Neural crest cell (in vitro differentiated cells): ENCODE measurements around the gene POM121L2. TPM values are rescaled to one million over a fixed set of nuclear protein-coding genes. Genes with fewer than 3 reads are reported as not detected.
A peak's percentile ranks its signal among the peaks of the same experiment; 100 is the strongest.

Source experiments
- DNase-seq: peaks from one replicate; pipeline ENCODE4 v3.0.0; 2021; ENCODE audit warnings: low read depth, mixed read lengths, low spot score
- H3K27ac Mint-ChIP-seq: one replicate; pipeline ENCODE4 v1.8.0; 2021; ENCODE audit warnings: mild to moderate bottlenecking, mixed read lengths; ENCODE audit not compliant: unreplicated experiment
- H3K27me3 Mint-ChIP-seq: 2 replicates; pipeline ENCODE4 v1.8.0; 2021; ENCODE audit warnings: low read depth, mild to moderate bottlenecking, mixed read lengths
- H3K36me3 Mint-ChIP-seq: 2 replicates; pipeline ENCODE4 v1.8.0; 2021; ENCODE audit warnings: low read depth, mild to moderate bottlenecking, mixed read lengths
- H3K4me1 Mint-ChIP-seq: 2 replicates; pipeline ENCODE4 v1.8.0; 2021; ENCODE audit warnings: mixed read lengths
- H3K4me3 Mint-ChIP-seq: one replicate; pipeline ENCODE4 v1.8.0; 2021; ENCODE audit warnings: mild to moderate bottlenecking, mixed read lengths
- H3K9me3 Mint-ChIP-seq: 2 replicates; pipeline ENCODE4 v1.8.0; 2021; ENCODE audit warnings: mixed read lengths
- CTCF ChIP-seq: fragments of 200-600 bp; sonication (generic); conservative IDR thresholded peaks from 2 replicates; pipeline ENCODE4 v1.5.0; 2021; ENCODE audit warnings: antibody characterized with exemption, mild to moderate bottlenecking
- total RNA-seq: library from RNA; stranded (reverse); gene quantifications from 2 replicates; pipeline ENCODE4 v1.2.1, GENCODE V29; 2021

The POM121L2 gene
- total RNA-seq, 1 donor from 2014 or later = not detected

GRCh38 chr6:27318973-27319372 lies 6.9 kb upstream of the POM121L2 start:
- H3K4me1 Mint-ChIP-seq = no peaks in the 10 kb centered on the region
- no peaks in the 10 kb centered on the region for H3K36me3 Mint-ChIP-seq
- no peak for TF ChIP-seq CTCF
- no peak for DNase-seq
- H3K27me3 Mint-ChIP-seq = peaks cover 35% of the 10 kb centered on the region
- H3K9me3 Mint-ChIP-seq = no peaks in the 10 kb centered on the region
- no peak overlapping the region for H3K4me3 Mint-ChIP-seq
- H3K27ac Mint-ChIP-seq = no peak overlapping the region

GRCh38 chr6:27314046-27314445 lies 2.0 kb upstream of the POM121L2 start:
- DNase-seq = no peak
- H3K27ac Mint-ChIP-seq = no peak overlapping the region
- H3K4me3 Mint-ChIP-seq = no peak overlapping the region
- peaks cover 75% of the 10 kb centered on the region for H3K27me3 Mint-ChIP-seq
- H3K9me3 Mint-ChIP-seq = peaks cover 2% of the 10 kb centered on the region
- peaks cover 4% of the 10 kb centered on the region for H3K36me3 Mint-ChIP-seq
- TF ChIP-seq CTCF = no peak
- peaks cover 10% of the 10 kb centered on the region for H3K4me1 Mint-ChIP-seq

DNA sequence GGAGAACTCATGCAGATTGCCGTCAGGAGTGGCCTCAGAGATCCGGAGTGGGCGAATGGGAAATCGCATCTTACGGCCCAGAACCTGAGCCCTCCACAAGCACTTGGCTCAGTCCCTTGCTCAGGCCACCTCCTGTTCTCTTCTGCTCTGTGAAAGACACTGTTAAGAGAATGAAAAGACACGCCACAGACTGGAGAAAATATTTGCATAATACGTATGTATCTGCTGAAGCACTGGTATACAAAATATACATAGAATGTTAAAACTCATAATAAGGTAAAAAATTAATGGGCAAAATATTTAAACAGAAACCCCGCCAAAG lies 838 bp upstream of the POM121L2 start:
- peaks cover 10% of the 10 kb centered on the region for H3K4me1 Mint-ChIP-seq
- DNase-seq = no peak
- peaks cover 2% of the 10 kb centered on the region for H3K9me3 Mint-ChIP-seq
- TF ChIP-seq CTCF = peak; percentile 31
- H3K4me3 Mint-ChIP-seq = peak overlapping the region; percentile 84
- H3K27me3 Mint-ChIP-seq = peaks cover 82% of the 10 kb centered on the region
- peaks cover 4% of the 10 kb centered on the region for H3K36me3 Mint-ChIP-seq
- H3K27ac Mint-ChIP-seq = no peak overlapping the region

DNA sequence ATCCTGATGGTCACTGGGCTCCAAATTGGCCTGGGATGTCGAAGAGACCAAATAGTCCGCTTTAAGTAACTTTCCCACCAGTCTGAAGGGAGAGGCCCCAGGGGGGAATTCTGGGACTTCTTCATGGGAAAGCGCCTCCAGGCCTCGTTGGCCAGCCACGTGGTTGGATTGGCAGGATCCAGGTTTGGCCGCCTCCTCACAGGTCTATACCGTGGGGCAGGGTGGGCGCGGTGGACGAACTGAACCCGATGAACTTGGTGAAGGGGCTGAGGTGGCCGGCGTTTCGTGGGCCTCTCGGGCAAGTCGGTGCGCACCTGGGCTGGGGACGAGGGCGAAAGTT lies 297 bp downstream of the POM121L2 start:
- Mint-ChIP-seq H3K36me3 (peaks cover 4% of the 10 kb centered on the region), H3K27me3 (peaks cover 84% of the 10 kb centered on the region), H3K4me1 (peaks cover 10% of the 10 kb centered on the region), H3K9me3 (peaks cover 4% of the 10 kb centered on the region), H3K4me3 (peak overlapping the region; percentile 84), H3K27ac (no peak overlapping the region)
- TF ChIP-seq CTCF = no peak
- DNase-seq = no peak

- peaks cover 86% of the 10 kb centered on the region for H3K27me3 Mint-ChIP-seq
- no peak for TF ChIP-seq CTCF
- peaks cover 5% of the 10 kb centered on the region for H3K9me3 Mint-ChIP-seq
- H3K36me3 Mint-ChIP-seq = no peaks in the 10 kb centered on the region
- no peak overlapping the region for H3K27ac Mint-ChIP-seq
- DNase-seq = no peak
- H3K4me1 Mint-ChIP-seq = no peaks in the 10 kb centered on the region
- no peak overlapping the region for H3K4me3 Mint-ChIP-seq
These were observed 8.3 kb downstream of the POM121L2 start for GRCh38 chr6:27303613-27304272.
